Mammary epithelial cell (primary cell): ENCODE measurements around the gene ANOS1.

Experiments used
- EZH2 ChIP-seq: IDR thresholded peaks from 2 replicates; pipeline ENCODE4 v1.6.1; 2012; ENCODE audit warnings: low read length, inconsistent platforms, borderline replicate concordance
- TF ChIP-seq, protein P1 (sequence below), 2 donors: IDR thresholded peaks in 1 of 2; conservative IDR thresholded peaks in 1 of 2; 2 replicates each; pipeline ENCODE4 v1.5.1; 2011 to 2012; ENCODE audit warnings: inconsistent platforms in 2 of 2, low read length in 2 of 2, mild to moderate bottlenecking in 2 of 2, control low read depth in 1 of 2, low read depth in 1 of 2; ENCODE audit not compliant: insufficient read depth in 1 of 2; ENCODE audit errors: extremely low read depth in 1 of 2

DNA sequence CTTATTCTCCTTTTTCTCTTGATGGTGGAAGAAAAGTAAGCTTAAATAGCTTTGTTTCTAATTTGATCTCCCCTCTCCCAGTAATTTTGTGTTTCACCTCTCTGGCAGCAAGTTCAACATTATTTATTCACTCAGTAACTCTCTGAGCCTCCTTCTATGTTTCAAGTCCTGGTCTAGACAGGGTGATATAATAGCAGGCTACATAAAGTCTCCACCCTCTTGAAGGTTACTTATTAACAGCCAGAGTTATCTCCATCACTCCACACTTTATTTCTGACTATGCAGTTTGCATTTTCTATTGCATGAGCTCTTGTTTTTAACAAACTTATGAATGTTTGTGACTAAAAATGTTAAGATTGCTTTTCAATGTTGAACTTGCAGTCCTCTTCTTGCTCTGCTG, 17.8 kb upstream of the ANOS1 start:
- TF ChIP-seq, protein P1, sequence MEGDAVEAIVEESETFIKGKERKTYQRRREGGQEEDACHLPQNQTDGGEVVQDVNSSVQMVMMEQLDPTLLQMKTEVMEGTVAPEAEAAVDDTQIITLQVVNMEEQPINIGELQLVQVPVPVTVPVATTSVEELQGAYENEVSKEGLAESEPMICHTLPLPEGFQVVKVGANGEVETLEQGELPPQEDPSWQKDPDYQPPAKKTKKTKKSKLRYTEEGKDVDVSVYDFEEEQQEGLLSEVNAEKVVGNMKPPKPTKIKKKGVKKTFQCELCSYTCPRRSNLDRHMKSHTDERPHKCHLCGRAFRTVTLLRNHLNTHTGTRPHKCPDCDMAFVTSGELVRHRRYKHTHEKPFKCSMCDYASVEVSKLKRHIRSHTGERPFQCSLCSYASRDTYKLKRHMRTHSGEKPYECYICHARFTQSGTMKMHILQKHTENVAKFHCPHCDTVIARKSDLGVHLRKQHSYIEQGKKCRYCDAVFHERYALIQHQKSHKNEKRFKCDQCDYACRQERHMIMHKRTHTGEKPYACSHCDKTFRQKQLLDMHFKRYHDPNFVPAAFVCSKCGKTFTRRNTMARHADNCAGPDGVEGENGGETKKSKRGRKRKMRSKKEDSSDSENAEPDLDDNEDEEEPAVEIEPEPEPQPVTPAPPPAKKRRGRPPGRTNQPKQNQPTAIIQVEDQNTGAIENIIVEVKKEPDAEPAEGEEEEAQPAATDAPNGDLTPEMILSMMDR (conservative IDR thresholded peaks at IDR 0.05 in 1 of 2, IDR thresholded peaks at IDR 0.05 in 1 of 2; ENCODE audit: extremely low read depth in 1 of 2, insufficient read depth in 1 of 2, low read depth in 1 of 2, low read length in 2 of 2), result no peak
- no peak for TF ChIP-seq EZH2
